Astrocyte (in vitro differentiated cells and primary cell): ENCODE measurements around the gene DIRAS1. TPM values are rescaled to one million over a fixed set of nuclear protein-coding genes. Genes with fewer than 3 reads are reported as not detected.

Source experiments
- DNase-seq: peaks from one replicate; pipeline ENCODE4 v3.0.0-alpha.2; 2010; ENCODE audit warnings: low read depth
- FAIRE-seq: peaks from 2 replicates; lab custom pipeline; 2011; peaks lifted over from hg19 to GRCh38; lab: Jason Lieb, UNC
- H2AFZ ChIP-seq: 2 replicates; pipeline ENCODE4 v1.6.0; 2012; ENCODE audit warnings: low read depth, low read length, inconsistent platforms
- H3K27ac ChIP-seq: 2 replicates; pipeline ENCODE4 v1.5.1; 2011; ENCODE audit warnings: low read depth, low read length, inconsistent platforms
- H3K27me3 ChIP-seq: 2 replicates; pipeline ENCODE4 v1.6.0; 2011; ENCODE audit warnings: low read length, inconsistent platforms; ENCODE audit not compliant: insufficient read depth
- H3K36me3 ChIP-seq: 2 replicates; pipeline ENCODE4 v1.5.1; 2011; ENCODE audit warnings: low read length, inconsistent platforms; ENCODE audit not compliant: insufficient read depth
- H3K4me1 ChIP-seq: 2 replicates; pipeline ENCODE4 v1.5.1; 2011; ENCODE audit warnings: low read length, inconsistent platforms; ENCODE audit not compliant: insufficient read depth
- H3K4me2 ChIP-seq: 2 replicates; pipeline ENCODE4 v1.6.0; 2012; ENCODE audit warnings: low read length, inconsistent platforms
- H3K4me3 ChIP-seq: 2 replicates; pipeline ENCODE4 v1.5.1; 2011; ENCODE audit warnings: low read depth, mild to moderate bottlenecking, low read length, inconsistent platforms; ENCODE audit not compliant: insufficient read depth
- H3K79me2 ChIP-seq: 2 replicates; pipeline ENCODE4 v1.6.0; 2012; ENCODE audit warnings: mild to moderate bottlenecking, low read length, inconsistent platforms; ENCODE audit not compliant: insufficient read depth
- H3K9ac ChIP-seq: 2 replicates; pipeline ENCODE4 v1.6.0; 2012; ENCODE audit warnings: mild to moderate bottlenecking, low read length, inconsistent platforms
- H3K9me3 ChIP-seq: 2 replicates; pipeline ENCODE4 v1.5.1; 2012; ENCODE audit warnings: low read depth, mild to moderate bottlenecking, low read length, inconsistent platforms; ENCODE audit not compliant: insufficient read depth
- H4K20me1 ChIP-seq: 2 replicates; pipeline ENCODE4 v1.6.0; 2012; ENCODE audit warnings: low read length, inconsistent platforms; ENCODE audit not compliant: insufficient read depth
- H3K27ac Mint-ChIP-seq: one replicate; pipeline ENCODE4 v1.8.0; 2021; ENCODE audit warnings: mild to moderate bottlenecking, mixed read lengths; ENCODE audit not compliant: unreplicated experiment
- H3K27me3 Mint-ChIP-seq: one replicate; pipeline ENCODE4 v1.8.0; 2021; ENCODE audit warnings: low read depth, mixed read lengths; ENCODE audit not compliant: unreplicated experiment
- H3K36me3 Mint-ChIP-seq: one replicate; pipeline ENCODE4 v1.8.0; 2021; ENCODE audit warnings: low read depth, mixed read lengths; ENCODE audit not compliant: unreplicated experiment
- H3K4me1 Mint-ChIP-seq: one replicate; pipeline ENCODE4 v1.8.0; 2021; ENCODE audit warnings: low read depth, mixed read lengths; ENCODE audit not compliant: unreplicated experiment
- H3K4me3 Mint-ChIP-seq: one replicate; pipeline ENCODE4 v1.8.0; 2021; ENCODE audit warnings: mild to moderate bottlenecking, moderate library complexity, mixed read lengths; ENCODE audit not compliant: unreplicated experiment
- H3K9me3 Mint-ChIP-seq: one replicate; pipeline ENCODE4 v1.8.0; 2021; ENCODE audit warnings: mild to moderate bottlenecking, mixed read lengths; ENCODE audit not compliant: unreplicated experiment
- EZH2 ChIP-seq: IDR thresholded peaks from 2 replicates; pipeline ENCODE4 v1.6.1; 2012; ENCODE audit warnings: mild to moderate bottlenecking, low read length, inconsistent platforms; ENCODE audit not compliant: insufficient read depth
- total RNA-seq: library from RNA; stranded (reverse); gene quantifications from 2 replicates; pipeline ENCODE4 v1.2.1, GENCODE V29; 2021
- TF ChIP-seq, protein P1 (sequence below): IDR thresholded peaks from 2 replicates; pipeline ENCODE4 v1.5.1; 2011; ENCODE audit warnings: low read depth, mild to moderate bottlenecking, inconsistent platforms, low read length, moderate library complexity; ENCODE audit not compliant: insufficient read depth

Gene DIRAS1
- total RNA-seq, 1 donor from 2014 or later, result 5.9 TPM

DNA sequence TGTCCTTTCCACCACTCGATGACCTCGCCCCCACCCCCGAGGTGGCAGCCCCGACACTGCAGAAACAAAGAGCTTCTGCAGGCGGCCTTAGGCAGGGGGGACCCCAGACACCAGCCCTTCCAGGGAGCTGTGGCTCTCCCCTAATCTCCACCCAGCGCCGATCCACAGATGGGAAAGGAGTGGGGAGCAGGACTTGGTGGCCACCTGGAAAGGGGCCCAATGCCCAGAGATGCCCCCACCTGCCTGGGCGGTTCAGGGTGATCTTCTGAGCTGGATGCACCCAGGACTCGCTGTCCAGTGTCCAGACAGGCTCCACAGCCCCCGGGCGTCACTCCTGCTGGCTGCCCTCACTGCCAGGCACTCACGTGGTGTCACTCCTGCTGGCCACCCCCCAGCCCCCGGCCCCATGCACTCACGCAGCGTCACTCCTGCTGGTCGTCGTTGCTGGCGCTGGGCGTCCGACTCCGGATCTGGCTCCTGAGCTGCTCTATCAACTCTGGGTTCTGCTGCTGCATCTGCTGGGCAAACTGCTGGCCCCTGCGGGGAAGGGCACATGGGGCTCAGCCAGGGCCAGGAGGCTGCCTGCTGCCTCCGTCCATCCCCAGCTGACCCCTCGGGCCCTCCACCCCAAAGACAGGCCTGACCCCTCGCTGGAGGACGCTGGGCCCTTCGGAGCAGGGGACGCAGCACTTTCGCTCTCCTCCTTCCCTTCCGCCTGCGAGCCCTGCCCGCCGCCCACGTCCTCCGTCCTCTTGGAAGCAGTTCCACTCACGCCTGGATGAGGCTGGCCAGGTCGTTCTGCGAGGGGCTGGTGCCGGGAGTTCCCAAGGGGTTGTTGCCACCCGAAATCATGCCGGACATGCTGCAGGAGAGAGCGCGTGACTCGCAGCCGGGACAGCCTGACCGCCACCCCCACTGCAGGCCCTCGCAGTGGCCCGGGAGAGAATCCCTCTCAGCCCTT, 36.0 kb upstream of the DIRAS1 start:
- no peak overlapping the region for H3K9ac ChIP-seq
- FAIRE-seq (no peak), DNase-seq (no peak)
- Mint-ChIP-seq H3K27me3 (no peaks in the 10 kb centered on the region), H3K4me3 (no peak overlapping the region), H3K27ac (no peak overlapping the region), H3K4me1 (no peaks in the 10 kb centered on the region), H3K36me3 (peaks cover 7% of the 10 kb centered on the region), H3K9me3 (no peaks in the 10 kb centered on the region)
- no peaks in the 10 kb centered on the region for H3K79me2 ChIP-seq
- TF ChIP-seq EZH2, result no peak
- TF ChIP-seq, protein P1, sequence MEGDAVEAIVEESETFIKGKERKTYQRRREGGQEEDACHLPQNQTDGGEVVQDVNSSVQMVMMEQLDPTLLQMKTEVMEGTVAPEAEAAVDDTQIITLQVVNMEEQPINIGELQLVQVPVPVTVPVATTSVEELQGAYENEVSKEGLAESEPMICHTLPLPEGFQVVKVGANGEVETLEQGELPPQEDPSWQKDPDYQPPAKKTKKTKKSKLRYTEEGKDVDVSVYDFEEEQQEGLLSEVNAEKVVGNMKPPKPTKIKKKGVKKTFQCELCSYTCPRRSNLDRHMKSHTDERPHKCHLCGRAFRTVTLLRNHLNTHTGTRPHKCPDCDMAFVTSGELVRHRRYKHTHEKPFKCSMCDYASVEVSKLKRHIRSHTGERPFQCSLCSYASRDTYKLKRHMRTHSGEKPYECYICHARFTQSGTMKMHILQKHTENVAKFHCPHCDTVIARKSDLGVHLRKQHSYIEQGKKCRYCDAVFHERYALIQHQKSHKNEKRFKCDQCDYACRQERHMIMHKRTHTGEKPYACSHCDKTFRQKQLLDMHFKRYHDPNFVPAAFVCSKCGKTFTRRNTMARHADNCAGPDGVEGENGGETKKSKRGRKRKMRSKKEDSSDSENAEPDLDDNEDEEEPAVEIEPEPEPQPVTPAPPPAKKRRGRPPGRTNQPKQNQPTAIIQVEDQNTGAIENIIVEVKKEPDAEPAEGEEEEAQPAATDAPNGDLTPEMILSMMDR, result no peak
- H3K27ac ChIP-seq, result no peak overlapping the region
- peaks cover 10% of the 10 kb centered on the region for H4K20me1 ChIP-seq
- no peaks in the 10 kb centered on the region for H3K27me3 ChIP-seq
- H3K4me2 ChIP-seq, result no peak overlapping the region
- H3K9me3 ChIP-seq, result no peaks in the 10 kb centered on the region
- H3K4me3 ChIP-seq, result no peak overlapping the region
- peaks cover 6% of the 10 kb centered on the region for H3K36me3 ChIP-seq
- H2AFZ ChIP-seq, result no peak overlapping the region
- no peaks in the 10 kb centered on the region for H3K4me1 ChIP-seq

- TF ChIP-seq, protein P1, result no peak
- no peak for TF ChIP-seq EZH2
- FAIRE-seq (no peak), DNase-seq (no peak)
- H3K4me1 Mint-ChIP-seq, result no peaks in the 10 kb centered on the region
- Histone ChIP-seq H3K9me3 (no peaks in the 10 kb centered on the region), H4K20me1 (peaks cover 10% of the 10 kb centered on the region), H3K4me2 (no peak overlapping the region), H3K79me2 (no peaks in the 10 kb centered on the region), H2AFZ (no peak overlapping the region), H3K9ac (no peak overlapping the region), H3K4me1 (no peaks in the 10 kb centered on the region), H3K27me3 (no peaks in the 10 kb centered on the region), H3K4me3 (no peak overlapping the region), H3K27ac (no peak overlapping the region), H3K36me3 (peaks cover 6% of the 10 kb centered on the region)
- no peaks in the 10 kb centered on the region for H3K9me3 Mint-ChIP-seq
- peaks cover 7% of the 10 kb centered on the region for H3K36me3 Mint-ChIP-seq
- H3K27ac Mint-ChIP-seq, result no peak overlapping the region
- no peak overlapping the region for H3K4me3 Mint-ChIP-seq
- H3K27me3 Mint-ChIP-seq, result no peaks in the 10 kb centered on the region
Measured at GRCh38 chr19:2756477-2756876, 35.3 kb upstream of the DIRAS1 start.

DNA sequence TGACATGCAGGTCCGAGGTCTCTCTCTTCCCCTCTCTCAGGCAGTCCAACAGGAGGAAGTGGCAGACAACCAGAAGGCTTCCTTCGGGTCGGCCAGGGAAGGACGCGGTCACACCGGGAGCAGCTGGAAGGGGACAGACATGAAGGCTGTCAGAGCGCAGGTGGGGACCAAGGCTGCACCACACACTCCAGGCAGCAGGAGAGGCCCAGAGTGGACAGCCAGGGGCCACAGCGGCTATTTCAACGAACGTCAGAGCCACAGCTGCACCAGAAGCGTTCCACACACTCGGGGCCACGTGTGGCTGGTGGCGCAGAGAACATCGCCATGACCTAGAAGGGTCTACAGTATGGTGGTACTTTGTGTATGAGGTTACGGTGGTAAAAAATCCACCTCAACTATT, 34.6 kb upstream of the DIRAS1 start:
- Mint-ChIP-seq H3K4me3 (no peak overlapping the region), H3K27ac (no peak overlapping the region), H3K36me3 (peaks cover 7% of the 10 kb centered on the region), H3K27me3 (no peaks in the 10 kb centered on the region), H3K4me1 (no peaks in the 10 kb centered on the region), H3K9me3 (no peaks in the 10 kb centered on the region)
- Histone ChIP-seq H3K36me3 (peaks cover 6% of the 10 kb centered on the region), H3K27me3 (no peaks in the 10 kb centered on the region), H4K20me1 (peaks cover 10% of the 10 kb centered on the region), H3K4me3 (no peak overlapping the region), H3K79me2 (no peaks in the 10 kb centered on the region), H3K4me1 (no peaks in the 10 kb centered on the region), H3K27ac (no peak overlapping the region), H3K9me3 (no peaks in the 10 kb centered on the region), H3K9ac (no peak overlapping the region), H3K4me2 (no peak overlapping the region), H2AFZ (no peak overlapping the region)
- no peak for DNase-seq
- TF ChIP-seq EZH2, result no peak
- TF ChIP-seq, protein P1, result no peak
- FAIRE-seq, result no peak
